ENCODE results near the gene ACY1.

ACY1 gene

DNA sequence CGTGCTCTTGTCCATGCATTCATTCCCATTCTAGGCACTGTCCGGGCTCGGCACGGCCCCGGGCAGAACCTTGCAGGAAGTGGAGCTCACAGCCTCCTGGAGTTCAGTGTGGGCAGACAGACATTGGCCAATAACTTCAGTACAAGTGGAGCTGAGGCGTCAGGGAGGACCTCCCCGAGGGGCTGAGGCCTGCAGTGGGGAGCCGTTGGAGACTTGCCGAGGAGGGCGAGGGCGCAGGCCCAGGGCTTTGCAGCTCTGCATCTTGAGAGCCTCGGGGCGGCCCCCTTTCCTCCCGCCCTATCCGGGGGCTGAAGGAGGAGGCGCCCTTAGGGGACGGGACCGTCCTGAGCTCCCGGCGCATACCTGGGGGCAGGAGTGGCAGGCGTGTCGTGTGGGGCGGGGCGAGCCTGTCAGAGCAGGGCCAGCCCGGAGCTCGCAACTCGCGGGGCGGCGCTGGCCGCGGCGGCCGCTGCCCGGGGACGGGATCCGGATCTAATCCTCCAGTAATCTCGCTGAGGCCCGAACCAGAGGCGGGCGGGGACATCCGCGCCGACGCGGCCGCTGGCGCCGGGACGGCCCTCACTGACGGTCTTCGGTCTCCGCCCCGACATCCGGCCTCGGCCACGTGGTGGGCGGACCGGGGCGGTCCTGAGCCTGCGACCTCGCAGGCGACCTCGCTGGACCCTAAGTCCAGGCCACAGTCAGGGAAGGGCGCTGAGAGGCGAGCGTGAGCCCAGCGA is at the start of gene ACY1:
ACY1 (plus strand) TSS at position 698 of the 740 bp plus-strand sequence. CDS start 530 bp downstream, outside the sequence.
- peak; percentile 84 for DNase-seq (ENCODE audit: low read depth)
- H3K4me3 ChIP-seq (ENCODE audit: low read length) = peak within 1 kb of the TSS; percentile 72
- TF ChIP-seq, protein P1, sequence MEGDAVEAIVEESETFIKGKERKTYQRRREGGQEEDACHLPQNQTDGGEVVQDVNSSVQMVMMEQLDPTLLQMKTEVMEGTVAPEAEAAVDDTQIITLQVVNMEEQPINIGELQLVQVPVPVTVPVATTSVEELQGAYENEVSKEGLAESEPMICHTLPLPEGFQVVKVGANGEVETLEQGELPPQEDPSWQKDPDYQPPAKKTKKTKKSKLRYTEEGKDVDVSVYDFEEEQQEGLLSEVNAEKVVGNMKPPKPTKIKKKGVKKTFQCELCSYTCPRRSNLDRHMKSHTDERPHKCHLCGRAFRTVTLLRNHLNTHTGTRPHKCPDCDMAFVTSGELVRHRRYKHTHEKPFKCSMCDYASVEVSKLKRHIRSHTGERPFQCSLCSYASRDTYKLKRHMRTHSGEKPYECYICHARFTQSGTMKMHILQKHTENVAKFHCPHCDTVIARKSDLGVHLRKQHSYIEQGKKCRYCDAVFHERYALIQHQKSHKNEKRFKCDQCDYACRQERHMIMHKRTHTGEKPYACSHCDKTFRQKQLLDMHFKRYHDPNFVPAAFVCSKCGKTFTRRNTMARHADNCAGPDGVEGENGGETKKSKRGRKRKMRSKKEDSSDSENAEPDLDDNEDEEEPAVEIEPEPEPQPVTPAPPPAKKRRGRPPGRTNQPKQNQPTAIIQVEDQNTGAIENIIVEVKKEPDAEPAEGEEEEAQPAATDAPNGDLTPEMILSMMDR (conservative IDR thresholded peaks at IDR 0.05; ENCODE audit: low read length) = no peak

DNA sequence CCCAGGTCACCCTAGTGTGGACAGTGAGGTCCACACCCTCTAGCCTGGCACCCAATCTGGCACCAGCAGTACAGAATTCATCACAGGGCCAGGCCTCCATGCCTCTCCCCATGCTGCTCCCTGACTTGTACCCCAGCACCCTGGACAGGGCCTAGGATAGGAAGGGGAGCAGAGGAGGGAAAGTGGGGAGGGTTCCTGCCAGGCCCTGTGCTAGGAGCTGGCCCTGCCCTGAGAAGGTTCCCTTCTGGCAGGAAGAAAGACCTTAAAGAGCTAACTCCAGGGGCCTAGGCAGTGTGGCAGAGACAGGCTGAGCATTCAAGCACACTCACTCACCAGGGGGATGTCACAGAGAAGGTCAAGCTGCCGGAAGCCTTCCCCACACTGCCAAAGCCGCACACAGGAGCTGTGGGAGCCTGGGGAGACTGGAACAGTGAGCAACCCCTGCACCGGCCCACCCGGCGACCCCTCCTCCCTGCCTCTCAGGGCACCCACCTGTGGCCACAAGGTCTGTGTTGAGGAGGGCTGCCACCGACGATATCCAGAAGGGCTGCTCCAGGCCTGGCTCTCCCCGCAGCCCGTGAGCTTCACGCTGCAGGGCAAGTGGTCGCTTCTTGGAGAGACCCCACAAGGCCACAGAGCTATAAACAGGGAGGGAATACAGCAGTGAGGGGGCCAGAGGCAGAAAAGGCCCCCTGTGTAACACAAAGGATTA is 49.0 kb upstream of the ACY1 start:
- no peak for DNase-seq (ENCODE audit: low read depth)
- TF ChIP-seq, protein P1 (conservative IDR thresholded peaks at IDR 0.05; ENCODE audit: low read length) = no peak
- H3K4me3 ChIP-seq (ENCODE audit: low read length) = no peak overlapping the region

DNA sequence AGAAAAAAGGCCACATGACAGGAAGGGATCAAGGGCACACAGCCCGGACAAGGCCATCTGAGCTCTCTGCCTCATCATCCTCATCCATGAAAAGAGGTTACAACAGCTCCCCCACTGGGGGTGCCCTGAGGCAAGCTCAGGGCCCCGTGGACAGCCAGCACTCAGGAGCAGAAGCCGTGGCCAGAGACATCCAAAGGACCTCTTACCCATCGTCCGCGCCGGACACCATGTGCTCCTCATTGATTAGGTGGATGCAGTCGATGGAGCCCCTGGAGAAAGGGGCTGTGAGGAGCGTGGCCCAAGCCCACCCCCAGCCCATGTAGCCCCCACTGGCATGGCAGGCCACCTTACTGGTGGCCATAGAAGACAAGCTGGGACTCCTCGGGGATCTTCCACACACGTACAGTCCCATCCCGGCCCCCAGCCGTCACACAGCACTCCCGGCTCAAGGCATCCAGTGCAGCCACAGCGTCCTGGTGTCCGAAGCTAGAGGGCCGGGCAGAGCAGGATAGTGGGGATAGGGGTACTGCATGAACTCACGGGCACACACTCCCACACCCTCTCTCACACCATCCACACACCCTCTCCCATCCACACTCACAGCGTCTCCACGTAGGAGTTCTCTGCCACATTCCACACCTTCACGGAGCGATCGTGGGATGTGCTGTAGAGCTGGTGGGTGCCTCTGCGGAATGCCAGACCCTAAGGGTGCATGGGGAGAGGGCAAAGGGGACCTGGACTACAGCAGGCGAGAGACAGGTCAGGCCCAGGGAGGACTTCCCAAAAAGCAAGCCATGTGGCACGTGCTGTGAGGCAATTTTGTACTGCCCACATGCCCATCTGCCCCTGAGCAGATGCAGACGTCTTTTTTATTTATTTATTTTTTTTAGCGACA is 48.1 kb upstream of the ACY1 start:
- DNase-seq (ENCODE audit: low read depth) = no peak
- TF ChIP-seq, protein P1 (conservative IDR thresholded peaks at IDR 0.05; ENCODE audit: low read length) = no peak
- no peak overlapping the region for H3K4me3 ChIP-seq (ENCODE audit: low read length)

DNA sequence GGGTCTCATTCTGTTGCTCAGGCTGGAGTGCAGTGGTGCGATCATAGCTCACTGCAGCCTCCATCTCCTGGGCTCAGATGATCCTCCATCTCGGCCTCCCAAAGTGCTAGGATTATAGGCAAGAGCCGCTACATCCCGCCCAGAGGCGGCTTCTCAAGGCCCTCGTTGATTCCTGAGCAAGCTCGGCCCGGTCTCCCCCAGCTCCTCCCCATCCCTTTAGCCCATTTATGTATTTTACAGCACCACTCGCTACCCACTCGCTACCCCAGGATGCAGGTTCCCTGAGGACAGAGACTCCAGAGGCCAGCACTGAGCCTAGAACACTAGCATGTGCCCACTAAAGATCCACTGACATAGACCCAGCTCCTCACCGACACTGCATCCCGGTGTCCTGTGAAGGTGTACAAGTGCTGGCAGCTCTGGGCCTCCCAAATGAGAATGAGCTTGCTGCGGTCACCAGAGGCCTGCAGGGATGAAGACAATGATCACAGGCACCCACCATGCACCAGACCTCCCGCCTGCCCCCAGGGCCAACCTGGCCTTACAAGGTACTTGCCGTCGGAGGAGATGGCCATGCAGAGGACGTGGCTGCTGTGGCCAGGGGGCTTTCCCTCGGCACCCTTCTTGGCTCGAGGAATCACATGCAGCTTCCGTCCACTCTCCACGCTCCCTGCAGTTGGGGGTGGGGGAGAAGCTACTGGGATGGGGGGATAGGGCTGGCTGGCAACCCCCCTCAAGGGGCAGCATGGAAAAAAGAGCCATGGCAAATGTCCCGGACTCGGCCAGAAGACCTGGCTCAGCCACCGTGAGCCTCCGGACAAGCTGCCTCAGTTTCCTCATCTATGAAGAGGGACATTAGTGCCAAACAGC is 47.2 kb upstream of the ACY1 start:
- TF ChIP-seq, protein P1 (conservative IDR thresholded peaks at IDR 0.05; ENCODE audit: low read length) = no peak
- no peak overlapping the region for H3K4me3 ChIP-seq (ENCODE audit: low read length)
- DNase-seq (ENCODE audit: low read depth) = no peak

DNA sequence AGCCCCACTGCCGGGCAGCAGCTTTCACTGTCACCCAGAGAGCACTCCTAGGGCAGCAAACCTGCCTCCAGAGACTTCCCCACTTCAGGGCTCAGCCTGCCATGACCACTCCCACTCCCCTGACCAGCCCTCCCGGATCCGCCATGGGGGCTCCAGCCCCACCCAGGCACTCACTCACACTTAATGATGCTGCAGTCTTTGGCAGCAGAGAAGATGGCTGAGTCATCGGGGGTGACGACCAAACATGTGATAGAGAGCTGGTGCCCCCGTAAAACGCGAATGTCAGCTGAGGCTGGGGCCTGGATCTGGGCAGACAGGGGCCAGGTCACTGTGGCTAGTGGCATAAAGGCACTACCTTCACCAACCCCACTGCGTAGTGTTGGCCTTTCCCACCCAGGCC is 46.3 kb upstream of the ACY1 start:
- TF ChIP-seq, protein P1 (conservative IDR thresholded peaks at IDR 0.05; ENCODE audit: low read length) = no peak
- no peak overlapping the region for H3K4me3 ChIP-seq (ENCODE audit: low read length)
- DNase-seq (ENCODE audit: low read depth) = no peak
